Gastrocnemius medialis (tissue), 4 donors: Measurements from ENCODE around the gene CYTH1.

Source experiments
- CTCF ChIP-seq, 5 experiments: fragments of 450-650 bp in 3 of 5; fragments of 200-600 bp in 2 of 5; sonication (generic) in 2 of 5; IDR thresholded peaks in 4 of 5; conservative IDR thresholded peaks in 1 of 5; 1 replicate in 4 of 5; 2 replicates in 1 of 5; pipeline ENCODE4 v1.5.1; 2016 to 2019; ENCODE audit warnings: antibody characterized with exemption in 5 of 5, mild to moderate bottlenecking in 3 of 5, moderate library complexity in 3 of 5
- POLR2A ChIP-seq, 2 donors: fragments of 450-650 bp; IDR thresholded peaks; one replicate each; pipeline ENCODE4 v1.6.1; 2017; ENCODE audit warnings: antibody characterized with exemption in 2 of 2, mild to moderate bottlenecking in 2 of 2, moderate library complexity in 2 of 2

- TF ChIP-seq POLR2A (IDR thresholded peaks at IDR 0.05) (no peak), CTCF (IDR thresholded peaks at IDR 0.05 in 4 of 5, conservative IDR thresholded peaks at IDR 0.05 in 1 of 5) (no peak)
These were observed 2.2 kb downstream of the CYTH1 start for GRCh38 chr17:78779850-78780249.
